ENCODE measurements around the gene TMEM231.
"Not testable (repeated sequence)": the region's sequence is repeated elsewhere in the genome, so short reads cannot be mapped to it uniquely, and the experiment has no call there.

Gene TMEM231

GRCh38 chr16:75552951-75553350 lies 3.1 kb downstream of the TMEM231 start:
- TF ChIP-seq CTCF (IDR thresholded peaks at IDR 0.05) (no peak), ZFX (IDR thresholded peaks at IDR 0.05; ENCODE audit: borderline replicate concordance) (no peak)
- H3K27ac ChIP-seq = no peak overlapping the region

DNA sequence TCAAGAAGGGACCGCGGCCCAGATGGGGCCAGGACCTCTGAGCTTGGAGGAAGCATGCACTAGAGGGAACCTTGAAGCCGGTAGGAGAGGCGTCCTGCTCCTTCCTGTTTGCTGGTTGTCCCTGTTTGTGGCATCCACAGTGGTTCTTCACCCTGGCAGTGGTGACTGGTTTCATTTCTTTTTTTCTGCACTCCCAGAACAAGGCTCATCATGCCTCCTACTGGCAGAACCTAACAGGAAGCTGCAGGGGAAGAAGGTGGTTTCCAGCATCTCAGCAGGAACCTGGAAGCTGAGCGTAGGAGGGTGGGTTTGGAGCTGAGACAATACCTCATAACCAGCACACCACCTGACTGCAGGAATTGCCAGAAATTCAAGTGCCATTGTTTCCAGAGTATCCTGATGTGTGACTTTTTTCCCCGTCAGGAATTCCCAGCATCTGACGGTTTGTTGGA lies 5.8 kb downstream of the TMEM231 start:
- TF ChIP-seq CTCF (IDR thresholded peaks at IDR 0.05) = peak; percentile 25; the same call in 1 of the 2 replicates
- no peak for TF ChIP-seq ZFX (IDR thresholded peaks at IDR 0.05; ENCODE audit: borderline replicate concordance)
- no peak overlapping the region for H3K27ac ChIP-seq

DNA sequence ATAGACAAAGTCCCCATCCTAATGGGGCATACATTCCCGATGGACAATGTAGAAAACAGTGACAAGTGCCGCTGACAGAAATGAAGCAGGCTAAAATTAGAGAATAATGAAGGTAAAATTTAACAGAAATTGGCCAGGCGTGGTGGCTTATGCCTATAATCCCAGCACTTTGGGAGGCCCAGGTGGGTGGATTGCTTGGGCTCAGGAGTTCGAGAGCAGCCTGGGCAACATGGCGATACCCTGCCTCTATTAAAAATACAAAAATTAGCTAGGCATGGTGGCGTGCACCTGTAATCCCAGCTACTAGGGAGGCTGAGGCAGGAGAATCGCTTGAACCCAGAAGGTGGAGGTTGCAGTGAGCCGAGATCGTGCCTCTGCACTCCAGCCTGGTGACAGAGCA lies 7.6 kb downstream of the TMEM231 start:
- not testable (repeated sequence) for H3K27ac ChIP-seq

- H3K27ac ChIP-seq = no peak overlapping the region
- TF ChIP-seq CTCF (IDR thresholded peaks at IDR 0.05) (no peak), ZFX (IDR thresholded peaks at IDR 0.05; ENCODE audit: borderline replicate concordance) (no peak)
Observed at GRCh38 chr16:75546293-75546692, 9.8 kb downstream of the TMEM231 start.

DNA sequence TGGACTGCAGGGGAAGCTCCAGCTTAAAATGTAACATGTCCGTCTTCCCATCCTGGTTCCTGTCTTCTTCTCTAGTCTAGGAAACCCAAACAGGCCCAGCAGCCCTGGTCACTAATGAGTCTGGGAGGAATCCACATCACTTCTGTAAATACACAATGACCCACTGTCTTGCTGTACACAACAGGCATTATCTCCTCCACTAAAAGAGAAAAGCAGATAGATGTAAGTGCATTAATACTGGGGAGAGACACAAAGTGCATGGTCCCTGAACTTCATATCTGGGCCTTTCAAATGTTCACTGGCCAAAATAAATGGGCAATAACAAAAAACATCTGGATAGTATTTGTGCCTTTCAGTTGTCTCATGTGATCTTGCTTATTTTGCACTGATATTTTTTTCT lies 10.2 kb downstream of the TMEM231 start:
- H3K27ac ChIP-seq = not testable (repeated sequence)

- H3K27ac ChIP-seq = not testable (repeated sequence)
Observed at GRCh38 chr16:75542462-75542861, 13.6 kb downstream of the TMEM231 start.

DNA sequence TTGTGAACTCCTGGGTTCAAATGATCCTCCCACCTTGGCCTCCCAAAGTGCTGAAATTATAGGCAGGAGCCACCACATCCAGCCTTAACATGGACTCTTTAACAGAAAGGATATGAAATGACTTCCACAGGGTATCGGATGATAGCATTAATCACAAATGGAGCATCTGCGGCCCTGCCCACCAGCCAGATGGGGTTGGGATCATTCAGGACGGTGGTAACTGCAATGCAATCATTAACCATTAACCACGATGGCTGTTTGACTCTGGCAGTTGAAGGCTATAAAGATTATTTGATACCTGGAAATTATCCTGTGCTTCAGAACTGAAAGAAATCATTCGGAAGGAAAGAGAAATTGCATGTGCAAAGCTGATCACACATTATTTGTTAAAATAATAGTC lies 14.8 kb downstream of the TMEM231 start:
- no peak overlapping the region for H3K27ac ChIP-seq
- TF ChIP-seq ZFX (IDR thresholded peaks at IDR 0.05; ENCODE audit: borderline replicate concordance) = no peak
- TF ChIP-seq CTCF (IDR thresholded peaks at IDR 0.05) = no peak

DNA sequence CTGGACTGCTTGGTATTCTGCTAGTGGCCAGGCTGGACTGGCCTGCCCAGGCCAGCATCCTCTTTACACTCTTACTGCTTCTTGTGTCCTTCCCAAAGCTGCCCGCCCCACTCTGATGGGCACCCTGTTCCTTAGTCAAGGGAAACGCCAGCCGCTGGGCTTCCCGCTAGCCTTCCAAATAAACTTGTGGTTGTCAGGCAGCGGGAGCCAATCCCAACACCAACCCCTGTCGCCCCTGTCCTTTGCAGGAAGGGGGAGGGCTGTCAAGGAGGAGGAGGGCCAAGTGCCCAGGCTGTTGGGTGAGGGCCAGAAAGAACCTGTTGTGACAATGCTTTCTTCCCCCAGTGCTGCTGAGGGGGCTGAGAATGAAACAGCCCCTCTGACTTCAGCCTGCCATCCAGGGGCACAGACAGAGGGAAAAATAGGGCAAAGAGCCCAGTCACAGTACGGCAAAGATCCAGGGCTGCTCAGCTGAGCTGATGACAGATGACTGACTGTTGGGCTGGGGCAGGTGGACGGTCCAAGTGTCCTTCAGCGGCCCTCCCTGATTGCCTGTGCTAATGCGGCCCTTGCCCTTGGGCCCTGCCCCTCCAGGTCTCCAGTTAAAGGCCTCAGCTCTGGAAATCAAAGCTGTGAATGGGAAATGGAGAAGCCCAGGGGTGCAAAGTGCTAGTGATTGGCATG lies 17.0 kb downstream of the TMEM231 start:
- not testable (repeated sequence) for H3K27ac ChIP-seq

DNA sequence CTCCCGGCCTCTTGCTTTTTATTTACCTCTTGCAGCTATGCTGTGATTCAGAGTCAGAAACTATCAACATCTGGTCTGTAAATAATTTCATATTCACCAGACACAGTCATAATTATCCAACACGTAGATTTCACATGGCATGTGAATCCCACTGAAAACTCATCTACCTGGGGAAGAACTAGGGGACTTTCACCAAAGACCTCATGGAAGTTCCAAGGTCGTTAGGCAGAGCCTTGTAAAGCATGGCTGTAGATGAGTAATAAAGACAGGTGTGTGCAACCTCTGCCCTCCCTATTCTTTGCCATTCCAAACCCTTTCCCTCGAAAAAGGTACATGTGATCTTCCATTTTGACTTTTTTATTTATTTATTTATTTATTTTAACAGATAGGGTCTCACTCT lies 18.3 kb downstream of the TMEM231 start:
- TF ChIP-seq CTCF (IDR thresholded peaks at IDR 0.05) (no peak), ZFX (IDR thresholded peaks at IDR 0.05; ENCODE audit: borderline replicate concordance) (no peak)
- H3K27ac ChIP-seq = no peak overlapping the region

GRCh38 chr16:75535901-75536300 lies 20.2 kb downstream of the TMEM231 start, which contains the start of gene CHST5:
TSS of gene CHST5 (minus strand) at chr16:75536108. CDS start at chr16:75530384, 5,724 bp downstream.
- no peak within 1 kb of the TSS for H3K27ac ChIP-seq
- TF ChIP-seq ZFX (IDR thresholded peaks at IDR 0.05; ENCODE audit: borderline replicate concordance) = no peak
- TF ChIP-seq CTCF (IDR thresholded peaks at IDR 0.05) = no peak
